AG10803 (cell line): ENCODE data around the gene SSC4D.
"Not testable (repeated sequence)": the region's sequence is repeated elsewhere in the genome, so short reads cannot be mapped to it uniquely, and the experiment has no call there.

Experiments
- DNase-seq: peaks from one replicate; pipeline ENCODE4 v3.0.0; 2010; ENCODE audit warnings: low read depth
- H3K4me3 ChIP-seq: 2 replicates; pipeline ENCODE4 v1.5.1; 2011; ENCODE audit warnings: mild to moderate bottlenecking, low read length, control low read depth
- TF ChIP-seq, protein P1 (sequence below): conservative IDR thresholded peaks from 2 replicates; pipeline ENCODE4 v1.5.1; 2011; ENCODE audit warnings: mild to moderate bottlenecking, low read length, control low read depth, inconsistent platforms

Gene SSC4D

DNA sequence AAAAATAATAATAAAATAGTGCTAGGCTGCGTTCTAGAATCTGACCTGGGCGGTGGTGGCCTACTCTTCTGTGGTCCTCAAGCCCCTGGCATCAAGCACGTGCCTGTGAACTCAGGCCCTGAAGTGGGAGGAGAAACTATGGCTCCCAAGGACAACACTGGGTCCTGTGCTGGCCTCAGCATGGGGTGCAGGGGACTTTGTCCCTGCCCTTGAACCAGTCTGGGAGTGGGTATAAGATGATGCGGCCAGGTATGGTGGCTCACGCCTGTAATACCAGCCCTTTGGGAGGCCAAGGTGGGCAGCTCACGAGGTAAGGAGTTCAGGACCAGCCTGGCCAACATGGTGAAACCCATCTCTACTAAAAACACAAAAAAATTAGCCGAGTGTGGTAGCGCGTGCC is 20.7 kb upstream of the SSC4D start:
- no peak overlapping the region for H3K4me3 ChIP-seq
- no peak for DNase-seq
- TF ChIP-seq, protein P1, sequence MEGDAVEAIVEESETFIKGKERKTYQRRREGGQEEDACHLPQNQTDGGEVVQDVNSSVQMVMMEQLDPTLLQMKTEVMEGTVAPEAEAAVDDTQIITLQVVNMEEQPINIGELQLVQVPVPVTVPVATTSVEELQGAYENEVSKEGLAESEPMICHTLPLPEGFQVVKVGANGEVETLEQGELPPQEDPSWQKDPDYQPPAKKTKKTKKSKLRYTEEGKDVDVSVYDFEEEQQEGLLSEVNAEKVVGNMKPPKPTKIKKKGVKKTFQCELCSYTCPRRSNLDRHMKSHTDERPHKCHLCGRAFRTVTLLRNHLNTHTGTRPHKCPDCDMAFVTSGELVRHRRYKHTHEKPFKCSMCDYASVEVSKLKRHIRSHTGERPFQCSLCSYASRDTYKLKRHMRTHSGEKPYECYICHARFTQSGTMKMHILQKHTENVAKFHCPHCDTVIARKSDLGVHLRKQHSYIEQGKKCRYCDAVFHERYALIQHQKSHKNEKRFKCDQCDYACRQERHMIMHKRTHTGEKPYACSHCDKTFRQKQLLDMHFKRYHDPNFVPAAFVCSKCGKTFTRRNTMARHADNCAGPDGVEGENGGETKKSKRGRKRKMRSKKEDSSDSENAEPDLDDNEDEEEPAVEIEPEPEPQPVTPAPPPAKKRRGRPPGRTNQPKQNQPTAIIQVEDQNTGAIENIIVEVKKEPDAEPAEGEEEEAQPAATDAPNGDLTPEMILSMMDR, result no peak

DNA sequence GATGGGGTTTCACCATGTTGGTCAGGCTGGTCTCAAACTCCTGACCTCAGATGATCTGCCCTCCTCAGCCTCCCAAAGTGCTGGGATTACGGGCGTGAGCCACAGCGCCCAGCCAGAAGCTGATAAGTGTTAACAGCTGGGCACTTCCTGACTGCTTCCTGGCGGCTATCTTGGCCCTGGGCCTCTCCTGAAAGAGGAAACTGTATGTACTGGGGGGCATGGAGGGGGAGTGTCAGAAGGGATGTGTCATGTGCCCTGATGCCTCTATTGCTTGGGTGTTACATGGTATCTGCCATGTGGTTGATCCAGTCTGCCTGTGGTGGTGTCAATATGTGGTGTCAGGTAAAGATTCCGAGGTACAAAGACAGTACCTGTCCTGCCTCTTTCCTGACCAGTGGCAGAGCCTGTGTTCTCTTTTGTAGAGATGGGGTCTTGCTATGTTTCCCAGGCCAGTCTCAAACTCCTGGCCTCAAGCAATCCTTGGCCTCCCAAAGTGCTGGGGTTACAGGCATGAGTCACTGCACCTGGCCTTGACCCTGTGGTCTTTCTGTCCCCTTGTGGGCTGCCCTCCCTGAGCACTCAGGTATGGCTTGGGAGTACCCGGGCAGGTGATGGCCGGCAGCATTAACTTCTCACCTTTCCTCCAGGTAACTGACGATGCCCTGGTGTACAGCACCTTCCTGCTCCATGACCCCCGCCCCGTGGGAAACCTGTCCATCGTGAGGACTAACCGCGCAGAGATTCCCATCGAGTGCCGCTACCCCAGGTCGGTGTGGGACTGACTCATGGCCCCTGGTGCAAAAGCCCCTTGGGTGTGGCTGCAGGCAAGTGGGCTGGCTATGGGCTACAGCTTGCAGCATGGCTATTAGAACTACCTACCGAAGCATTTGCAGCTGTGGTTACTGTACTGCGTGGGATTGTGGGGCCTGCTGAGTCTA is 19.6 kb upstream of the SSC4D start:
- peak; percentile 55 for DNase-seq
- TF ChIP-seq, protein P1, result no peak
- H3K4me3 ChIP-seq, result no peak overlapping the region

DNA sequence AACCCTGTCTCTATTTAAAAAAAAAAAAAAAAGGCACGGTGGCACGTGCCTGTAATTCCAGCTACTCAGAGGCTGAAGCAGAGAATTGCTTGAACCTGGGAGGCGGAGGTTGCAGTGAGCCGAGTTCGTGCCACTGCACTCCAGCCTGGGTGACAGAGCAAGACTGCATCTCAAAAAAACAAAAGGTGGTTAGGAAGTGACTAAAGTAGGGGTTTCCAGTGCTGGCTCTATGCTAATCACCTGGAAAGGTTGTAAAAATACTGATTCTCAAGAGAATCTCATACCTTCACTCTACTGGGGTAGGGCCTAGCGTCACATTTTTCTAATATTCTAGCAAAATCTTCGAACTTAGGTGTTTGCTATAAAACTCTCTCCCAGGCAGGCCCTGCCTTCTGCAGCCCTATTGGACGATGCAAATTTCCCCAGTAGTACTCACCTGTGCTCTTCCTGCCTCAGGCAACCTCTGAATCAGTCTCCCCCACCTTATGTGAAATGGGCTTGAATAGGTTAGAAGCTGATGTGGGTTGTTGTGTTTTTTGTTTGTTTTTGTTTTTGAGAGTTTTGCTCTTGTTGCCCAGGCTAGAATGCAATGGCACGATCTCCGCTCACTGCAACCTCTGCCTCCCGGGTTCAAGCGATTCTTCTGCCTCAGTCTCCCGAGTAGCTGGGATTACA is 18.8 kb upstream of the SSC4D start:
- DNase-seq, result no peak
- H3K4me3 ChIP-seq, result no peak overlapping the region
- TF ChIP-seq, protein P1, result no peak

DNA sequence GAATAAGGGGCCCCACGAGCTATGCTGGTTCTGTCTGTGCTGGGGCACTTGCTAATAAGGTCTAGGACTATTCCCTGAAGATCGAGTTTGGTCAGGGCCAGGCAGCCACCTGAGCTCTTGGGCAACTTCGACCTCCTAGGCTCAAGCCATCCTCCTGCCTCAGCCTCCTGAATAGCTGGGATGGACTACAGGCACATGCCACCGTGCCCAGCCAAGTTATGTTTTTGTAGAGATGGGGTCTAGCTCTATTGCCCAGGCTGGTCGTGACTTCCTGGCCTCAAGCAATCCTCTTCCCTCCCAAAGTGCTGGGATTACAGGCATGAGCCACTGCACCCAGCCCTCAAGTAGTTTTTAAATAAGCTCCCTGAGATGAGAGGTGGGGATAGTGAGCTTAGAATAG is 18.1 kb upstream of the SSC4D start:
- TF ChIP-seq, protein P1, result no peak
- no peak overlapping the region for H3K4me3 ChIP-seq
- DNase-seq, result no peak

DNA sequence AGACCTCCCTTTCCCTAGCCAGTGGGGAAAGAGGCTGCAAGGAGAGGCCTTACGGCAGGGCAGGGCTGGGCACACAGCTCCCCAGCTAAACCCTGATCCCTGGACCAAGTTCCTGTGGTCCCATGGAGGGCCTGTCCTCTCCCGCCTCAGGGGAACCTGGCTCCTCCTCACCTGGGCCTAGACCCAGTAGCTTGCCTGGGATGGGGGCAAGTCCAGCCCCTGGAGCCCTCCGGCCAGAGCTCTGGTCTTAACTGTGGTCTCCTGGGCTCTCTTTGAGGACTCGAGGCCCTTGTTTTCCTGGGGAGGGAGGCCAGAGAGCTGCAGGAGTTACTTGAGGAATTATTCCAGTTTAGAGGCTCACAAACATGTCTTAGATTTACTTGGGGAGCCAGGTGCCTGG is 16.7 kb upstream of the SSC4D start:
- no peak for DNase-seq
- no peak overlapping the region for H3K4me3 ChIP-seq
- TF ChIP-seq, protein P1, result no peak

DNA sequence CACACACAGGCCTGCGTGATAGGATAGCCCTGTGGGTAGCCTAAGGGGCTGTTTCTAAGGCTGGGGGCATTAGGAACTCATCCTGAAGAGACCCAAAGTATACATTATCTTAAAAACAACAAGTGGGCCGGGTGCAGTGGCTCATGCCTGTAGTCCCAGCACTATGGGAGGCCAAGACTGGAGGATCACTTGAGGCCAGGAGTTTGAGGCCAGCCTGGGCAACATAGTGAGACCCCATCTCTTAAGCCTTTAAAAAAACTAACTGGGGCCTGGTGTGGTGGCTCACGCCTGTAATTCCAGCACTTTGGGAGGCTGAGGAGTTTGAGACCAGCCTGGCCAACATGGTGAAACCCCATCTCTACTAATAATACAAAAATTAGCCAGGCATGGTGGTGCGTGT is 16.1 kb upstream of the SSC4D start:
- DNase-seq, H3K4me3 ChIP-seq: not testable (repeated sequence)

DNA sequence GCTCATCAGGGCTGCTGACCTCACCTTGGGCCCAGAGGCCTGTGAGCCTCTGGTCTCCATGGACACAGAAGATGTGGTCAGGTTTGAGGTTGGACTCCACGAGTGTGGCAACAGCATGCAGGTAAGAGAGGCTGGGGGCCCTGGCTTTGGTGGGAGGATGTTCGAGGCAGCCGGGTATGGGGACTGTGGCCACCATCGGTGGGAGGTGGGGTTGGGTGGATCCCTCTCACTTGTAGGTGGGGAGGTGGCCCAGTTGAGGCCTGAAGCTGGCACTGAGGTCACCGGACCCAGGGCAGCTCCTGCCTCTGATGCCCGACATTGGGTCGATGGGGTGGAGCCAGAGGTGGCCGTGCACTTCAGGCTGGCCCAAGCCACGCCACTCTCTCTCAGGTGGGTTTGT is 15.7 kb upstream of the SSC4D start:
- TF ChIP-seq, protein P1, result no peak
- H3K4me3 ChIP-seq, result no peak overlapping the region
- DNase-seq, result no peak
